ENCODE measurements around the gene ZNF486.
A peak's percentile ranks its signal among the peaks of the same experiment; 100 is the strongest.
"Not testable (repeated sequence)": the region's sequence is repeated elsewhere in the genome, so short reads cannot be mapped to it uniquely, and the experiment has no call there.

The ZNF486 gene

DNA sequence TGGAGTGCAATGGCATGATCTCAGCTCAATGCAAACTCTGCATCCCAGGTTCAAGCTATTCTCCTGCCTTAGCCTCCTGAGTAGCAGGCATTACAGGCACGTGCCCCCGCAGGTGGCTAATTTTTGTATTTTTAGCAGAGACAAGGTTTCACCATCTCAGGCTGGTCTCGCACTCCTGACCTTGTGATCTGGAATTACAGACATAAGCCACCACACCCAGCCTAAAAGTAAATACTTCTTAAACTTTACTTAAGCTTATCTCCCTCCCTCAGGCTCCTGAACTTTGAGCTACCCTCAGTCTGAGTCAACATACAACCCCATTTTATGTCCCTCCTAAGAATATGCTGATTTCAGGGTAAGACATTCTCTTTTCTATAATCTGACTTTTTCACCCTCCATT is 66.1 kb downstream of the ZNF486 start:
- no peak for DNase-seq (ENCODE audit: low read depth in 4 of 4, low spot score in 1 of 4)

DNA sequence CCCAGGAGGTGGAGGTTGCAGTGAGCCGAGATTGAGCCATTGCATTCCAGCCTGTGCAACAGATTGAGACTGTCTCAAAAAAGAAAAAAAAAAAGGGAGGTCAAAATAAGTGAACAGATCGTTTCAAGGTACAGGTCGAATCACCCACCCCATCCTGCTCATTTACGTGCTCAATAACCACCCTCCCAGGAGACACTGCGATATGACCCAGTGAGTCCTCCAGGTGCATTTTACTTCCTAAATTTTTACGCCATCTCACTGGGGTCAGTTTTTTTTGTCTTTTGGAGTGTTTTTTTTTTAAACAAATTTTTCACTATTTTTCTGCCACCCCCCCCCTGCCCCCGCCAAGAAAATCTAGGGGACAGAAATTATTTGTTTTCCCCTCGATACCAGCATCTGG is 68.1 kb downstream of the ZNF486 start:
- no peak for DNase-seq (ENCODE audit: low read depth in 4 of 4, low spot score in 1 of 4)

DNA sequence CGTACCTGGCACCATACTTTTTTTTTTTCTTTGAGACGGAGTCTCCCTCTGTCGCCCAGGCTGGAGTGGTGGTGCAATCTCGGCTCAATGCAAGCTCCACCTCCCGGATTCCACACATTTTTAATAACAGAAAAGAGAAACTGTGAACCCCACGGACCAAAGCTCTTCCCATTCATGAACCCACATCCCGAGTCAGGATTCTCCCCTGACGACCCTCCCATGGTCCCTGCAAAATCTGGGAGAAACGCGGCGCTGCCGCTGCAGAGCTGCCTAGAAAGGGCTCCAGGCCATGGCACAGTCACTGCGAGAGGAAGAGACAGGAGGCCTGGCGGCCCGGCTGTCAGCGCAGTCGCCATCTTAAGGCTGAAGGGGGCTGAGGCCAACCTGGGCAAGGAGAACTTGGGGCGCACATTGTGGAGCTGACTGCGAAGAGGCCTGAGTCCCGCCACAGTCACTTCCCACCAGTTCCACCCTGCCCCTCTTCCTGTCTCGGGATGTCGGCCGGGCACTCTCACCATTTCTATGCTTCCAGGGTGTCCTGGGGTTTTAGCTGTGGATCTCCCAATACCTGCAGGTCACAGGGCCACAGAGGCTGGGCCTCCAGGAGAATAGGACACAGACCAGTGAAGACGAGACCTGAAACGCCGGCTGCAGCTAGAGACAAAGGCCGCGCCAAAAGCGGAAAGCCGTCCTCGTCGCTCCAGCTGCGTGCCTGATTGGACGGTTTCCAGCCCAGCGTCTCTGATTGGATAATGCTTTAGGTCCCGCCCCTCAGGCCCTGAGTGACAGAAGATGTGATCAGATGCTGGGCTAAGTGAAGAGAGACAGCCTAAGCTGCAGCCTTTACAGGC is 71.0 kb downstream of the ZNF486 start:
- peak; percentile 59 to 85 (median 79) for DNase-seq (ENCODE audit: low read depth in 4 of 4, low spot score in 1 of 4)

DNA sequence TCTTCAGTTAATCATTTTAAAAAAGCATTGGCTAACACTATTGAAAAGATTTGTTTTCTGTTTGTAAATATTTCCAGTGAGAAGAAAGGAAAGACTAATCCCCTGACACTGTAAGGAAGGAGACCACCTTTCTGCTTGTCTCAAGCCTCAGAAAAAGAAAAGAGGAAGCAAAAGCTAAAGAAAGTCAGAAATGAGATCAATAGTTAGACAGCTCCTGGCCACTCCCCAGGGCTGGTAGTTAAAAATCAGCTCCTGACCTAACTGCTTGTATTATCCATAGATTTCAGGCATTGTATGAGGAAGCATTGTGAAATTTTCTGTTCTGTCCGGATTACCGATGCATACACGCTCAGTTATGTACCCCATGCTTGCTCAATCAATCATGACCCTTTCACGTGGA is 76.6 kb downstream of the ZNF486 start:
- DNase-seq (ENCODE audit: low read depth in 4 of 4, low spot score in 1 of 4), result no peak

DNA sequence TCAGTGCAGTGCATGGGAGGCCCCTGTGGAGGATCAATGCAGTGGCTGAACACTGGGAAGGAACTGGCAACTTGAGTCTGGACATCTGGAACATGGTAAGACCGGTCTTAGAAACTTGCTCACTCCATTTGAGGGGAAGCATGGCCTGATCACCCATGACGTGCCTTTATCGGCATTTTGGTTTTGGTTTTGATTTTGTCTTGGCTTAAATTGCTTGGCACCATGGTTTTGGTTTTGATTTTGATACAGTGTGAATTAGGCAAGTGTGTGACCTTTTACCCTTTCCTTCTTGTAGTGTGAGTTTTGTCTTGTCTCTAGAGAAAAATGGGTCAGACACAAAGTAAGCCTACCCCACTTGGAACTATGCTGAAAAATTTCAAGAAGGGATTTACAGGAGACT is 77.3 kb downstream of the ZNF486 start:
- no peak for DNase-seq (ENCODE audit: low read depth in 4 of 4, low spot score in 1 of 4)

DNA sequence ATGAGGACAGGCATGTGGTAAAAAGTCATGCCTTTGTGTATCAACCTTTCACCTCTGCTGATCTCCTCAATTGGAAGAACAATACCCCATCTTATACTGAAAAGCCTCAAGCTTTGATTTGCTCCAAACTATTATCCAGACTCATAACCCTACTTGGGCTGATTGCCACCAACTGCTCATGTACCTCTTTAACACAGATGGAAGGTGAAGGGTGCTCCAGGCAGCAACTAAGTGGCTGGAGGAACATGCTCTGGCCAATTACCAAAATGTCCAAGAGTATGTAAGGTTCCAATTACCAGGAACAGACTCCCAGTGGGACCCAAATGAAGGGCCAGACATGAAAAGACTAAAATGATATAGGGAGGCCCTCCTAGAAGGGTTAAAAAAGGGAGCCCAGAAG is 78.3 kb downstream of the ZNF486 start:
- DNase-seq (ENCODE audit: low read depth in 4 of 4, low spot score in 1 of 4), result no peak

DNA sequence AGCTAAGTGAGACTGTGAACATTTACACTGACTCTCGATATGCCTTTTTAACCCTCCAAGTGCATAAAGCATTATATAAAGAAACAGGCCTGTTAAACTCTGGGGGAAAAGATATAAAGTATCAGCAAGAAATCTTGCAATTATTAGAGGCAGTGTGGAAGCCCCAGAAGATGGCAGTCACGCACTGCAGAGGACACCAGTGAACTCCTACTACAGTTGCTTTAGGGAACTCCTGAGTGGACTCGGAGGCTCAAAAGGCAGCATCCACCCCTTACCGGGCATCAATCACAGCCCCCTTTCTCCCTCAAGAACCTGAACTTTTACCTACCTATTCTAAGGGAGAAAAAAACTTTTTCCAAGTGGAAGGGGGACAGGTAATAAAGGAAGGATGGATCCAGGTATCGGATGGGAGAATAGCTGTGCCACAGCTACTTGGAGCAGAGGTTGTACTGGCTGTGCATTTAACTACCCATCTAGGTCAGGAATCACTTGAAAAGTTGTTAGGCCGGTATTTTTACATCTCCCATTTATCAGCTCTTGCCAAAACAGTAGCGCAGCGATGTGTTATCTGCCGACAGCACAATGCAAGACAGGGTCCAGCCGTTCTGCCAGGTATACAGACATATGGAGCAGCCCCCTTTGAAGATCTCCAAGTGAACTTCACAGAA is 80.1 kb downstream of the ZNF486 start:
- peak in 2 of 4 experiments; percentile 11 to 20 for DNase-seq (ENCODE audit: low read depth in 4 of 4, low spot score in 1 of 4)

DNA sequence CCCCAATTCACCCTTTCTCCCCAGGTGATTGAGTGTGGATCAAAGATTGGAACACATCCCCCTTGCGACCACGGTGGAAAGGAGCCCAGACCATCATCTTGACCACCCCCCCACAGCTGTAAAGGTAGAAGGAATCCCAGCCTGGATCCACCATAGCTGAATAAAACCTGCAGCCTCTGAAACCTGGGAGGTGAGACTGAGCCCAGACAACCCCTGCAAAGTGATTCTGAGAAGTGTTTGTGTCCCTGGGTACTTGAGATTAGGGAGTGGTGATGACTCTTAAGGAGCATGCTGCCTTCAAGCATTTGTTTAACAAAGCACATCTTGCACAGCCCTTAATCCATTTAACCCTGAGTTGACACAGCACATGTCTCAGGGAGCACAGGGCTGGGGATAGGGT is 81.2 kb downstream of the ZNF486 start:
- not testable (repeated sequence) for DNase-seq (ENCODE audit: low read depth in 4 of 4, low spot score in 1 of 4)
